Progenitor cell of endocrine pancreas (in vitro differentiated cells): Measurements from ENCODE around the gene GNGT1. TPM values are rescaled to one million over a fixed set of nuclear protein-coding genes. Genes with fewer than 3 reads are reported as not detected.

Experiments
- DNase-seq: peaks from one replicate; pipeline ENCODE4 v3.0.0; 2021; ENCODE audit warnings: low spot score; ENCODE audit not compliant: unreplicated experiment
- H3K27ac Mint-ChIP-seq: 2 replicates; pipeline ENCODE4 v1.8.0; 2021; ENCODE audit warnings: mild to moderate bottlenecking, moderate library complexity, mixed read lengths
- H3K27me3 Mint-ChIP-seq: 2 replicates; pipeline ENCODE4 v1.8.0; 2021; ENCODE audit warnings: mixed read lengths
- H3K36me3 Mint-ChIP-seq: 2 replicates; pipeline ENCODE4 v1.8.0; 2022; ENCODE audit warnings: mixed read lengths; ENCODE audit not compliant: insufficient read depth
- H3K4me1 Mint-ChIP-seq: 2 replicates; pipeline ENCODE4 v1.8.0; 2021; ENCODE audit warnings: low read depth, mixed read lengths
- H3K4me3 Mint-ChIP-seq: 2 replicates; pipeline ENCODE4 v1.8.0; 2021; ENCODE audit warnings: low read depth, mild to moderate bottlenecking, moderate library complexity, mixed read lengths
- H3K9me3 Mint-ChIP-seq: 2 replicates; pipeline ENCODE4 v1.8.0; 2021; ENCODE audit warnings: low read depth, mixed read lengths
- CTCF ChIP-seq: fragments of 200-600 bp; sonication (generic); IDR thresholded peaks from one replicate; pipeline ENCODE4 v1.5.0; 2021; ENCODE audit warnings: antibody characterized with exemption, mild to moderate bottlenecking; ENCODE audit not compliant: unreplicated experiment
- total RNA-seq: library from RNA; stranded (reverse); gene quantifications from 2 replicates; pipeline ENCODE4 v1.2.1, GENCODE V29; 2021

Gene GNGT1
- total RNA-seq, 1 donor from 2014 or later, result not detected

- Mint-ChIP-seq H3K4me3 (peak within 1 kb of the TSS; percentile 89), H3K27ac (peak within 1 kb of the TSS; percentile 67), H3K9me3 (no peaks in the 10 kb centered on the region), H3K27me3 (peaks cover 52% of the 10 kb centered on the region), H3K36me3 (no peaks in the 10 kb centered on the region), H3K4me1 (peaks cover 9% of the 10 kb centered on the region)
- no peak for TF ChIP-seq CTCF
- peak; percentile 34 for DNase-seq
Observed at GRCh38 chr7:93890464-93891068, 15.8 kb upstream of the GNGT1 start, which contains the start of gene TFPI2. TFPI2 (minus strand) TSS chr7:93890753; CDS start chr7:93890678, 75 bp downstream.

GRCh38 chr7:93894426-93894825 is 11.9 kb upstream of the GNGT1 start:
- Mint-ChIP-seq H3K4me1 (peaks cover 14% of the 10 kb centered on the region), H3K27me3 (peaks cover 33% of the 10 kb centered on the region), H3K9me3 (no peaks in the 10 kb centered on the region), H3K36me3 (no peaks in the 10 kb centered on the region), H3K4me3 (no peak overlapping the region), H3K27ac (no peak overlapping the region)
- no peak for TF ChIP-seq CTCF
- no peak for DNase-seq

DNA sequence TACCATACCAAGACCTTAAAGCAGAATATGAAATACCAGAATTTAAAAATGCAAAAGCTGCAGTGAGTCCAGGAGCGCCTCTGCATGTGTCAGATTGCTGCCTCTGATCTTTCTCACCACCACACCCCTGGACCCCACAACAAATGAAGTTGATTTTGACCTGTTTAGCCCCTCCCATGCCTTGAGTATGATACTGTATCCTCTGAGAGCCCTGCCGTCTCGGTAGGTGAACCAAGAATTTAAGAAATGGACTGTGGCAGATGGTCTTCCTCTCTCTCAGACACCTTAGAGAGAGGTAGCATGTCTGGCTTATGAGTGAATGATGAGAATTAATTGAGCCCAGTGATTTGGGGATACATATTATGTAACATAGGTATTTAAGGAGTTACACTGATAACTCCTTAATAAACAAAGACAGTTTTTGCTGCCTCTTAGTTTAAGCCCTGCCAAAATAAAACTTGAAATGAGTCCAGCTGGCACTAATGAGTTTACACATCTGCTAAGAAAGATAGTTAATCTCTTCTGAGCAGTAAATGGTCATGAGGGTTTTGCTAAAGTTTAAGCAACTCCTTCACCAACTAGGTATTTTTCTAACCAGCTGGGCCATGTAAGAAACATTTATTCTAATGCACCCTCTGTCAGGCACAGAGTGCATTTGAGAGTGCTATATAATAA is 11.3 kb upstream of the GNGT1 start:
- DNase-seq, result no peak
- H3K4me3 Mint-ChIP-seq, result no peak overlapping the region
- no peak for TF ChIP-seq CTCF
- no peak overlapping the region for H3K27ac Mint-ChIP-seq
- H3K27me3 Mint-ChIP-seq, result peaks cover 26% of the 10 kb centered on the region
- H3K36me3 Mint-ChIP-seq, result no peaks in the 10 kb centered on the region
- no peaks in the 10 kb centered on the region for H3K9me3 Mint-ChIP-seq
- H3K4me1 Mint-ChIP-seq, result peaks cover 12% of the 10 kb centered on the region

- H3K9me3 Mint-ChIP-seq, result no peaks in the 10 kb centered on the region
- no peaks in the 10 kb centered on the region for H3K36me3 Mint-ChIP-seq
Observed at GRCh38 chr7:93895859-93896600, 10.3 kb upstream of the GNGT1 start.

More at GRCh38 chr7:93895859-93896600, 10.3 kb upstream of the GNGT1 start:
- no peak for TF ChIP-seq CTCF
- Mint-ChIP-seq H3K4me3 (no peak overlapping the region), H3K27ac (no peak overlapping the region), H3K27me3 (peaks cover 21% of the 10 kb centered on the region), H3K4me1 (peaks cover 11% of the 10 kb centered on the region)
- no peak for DNase-seq
